H1 (cell line): ENCODE measurements around the gene SS18. TPM values are rescaled to one million over a fixed set of nuclear protein-coding genes. Genes with fewer than 3 reads are reported as not detected.

ENCODE experiments used
- CTCF ChIA-PET: fragments of 300-600 bp; sonication (Branson Sonifier 250); formaldehyde crosslinking; loops from one replicate; lab custom pipeline; 2021; ENCODE audit not compliant: partially characterized antibody; lab: Charles Lee
- POLR2A ChIA-PET: fragments of 300-600 bp; sonication (Branson Sonifier 250); formaldehyde crosslinking; loops from one replicate; lab custom pipeline; 2021; ENCODE audit warnings: inconsistent platforms; ENCODE audit not compliant: partially characterized antibody; lab: Charles Lee
- DNase-seq, 2 experiments: peaks; one replicate each; pipeline versions ENCODE4 v3.0.0 to v3.0.0-alpha.2; 2010 to 2022; ENCODE audit warnings: low spot score in 2 of 2, low read depth in 1 of 2, mixed read lengths in 1 of 2
- FAIRE-seq: peaks from 2 replicates; lab custom pipeline; 2011; peaks lifted over from hg19 to GRCh38; lab: Jason Lieb, UNC
- H2AFZ ChIP-seq: 2 replicates; pipeline ENCODE4 v1.8.1; 2012; ENCODE audit warnings: low read length, inconsistent platforms
- H2AK5ac ChIP-seq: 2 replicates; pipeline ENCODE4 v1.6.1; 2013; ENCODE audit warnings: low read depth, low read length
- H2BK120ac ChIP-seq: replicated peaks from 2 replicates; pipeline ENCODE3; 2013; ENCODE audit warnings: low read depth, low read length, inconsistent platforms
- H2BK12ac ChIP-seq: 2 replicates; pipeline ENCODE4 v1.6.1; 2013; ENCODE audit warnings: low read depth, low read length
- H2BK15ac ChIP-seq: 2 replicates; pipeline ENCODE4 v1.6.1; 2013; ENCODE audit warnings: low read length
- H2BK20ac ChIP-seq: 2 replicates; pipeline ENCODE4 v1.6.1; 2013; ENCODE audit warnings: low read length
- H2BK5ac ChIP-seq: 2 replicates; pipeline ENCODE4 v1.6.1; 2013; ENCODE audit warnings: low read depth, low read length
- H3K14ac ChIP-seq: 2 replicates; pipeline ENCODE4 v1.6.1; 2013; ENCODE audit warnings: inconsistent platforms; ENCODE audit not compliant: insufficient read length
- H3K18ac ChIP-seq: 2 replicates; pipeline ENCODE4 v1.6.1; 2013; ENCODE audit warnings: low read length; ENCODE audit errors: extremely low read depth
- H3K23ac ChIP-seq: 2 replicates; pipeline ENCODE4 v1.6.1; 2013; ENCODE audit warnings: inconsistent platforms; ENCODE audit not compliant: insufficient read length
- H3K23me2 ChIP-seq: 2 replicates; pipeline ENCODE4 v1.6.1; 2013; ENCODE audit warnings: low read depth, low read length
- H3K27ac ChIP-seq: 2 replicates; pipeline ENCODE4 v1.6.1; 2011; ENCODE audit warnings: low read depth, low read length, inconsistent platforms
- H3K27me3 ChIP-seq, 4 experiments: replicated peaks in 1 of 4; 1 replicate in 1 of 4; 2 replicates in 3 of 4; pipeline versions ENCODE4 v1.6.1 to v1.8.1; 2011 to 2013; ENCODE audit warnings: low read length in 3 of 4, mild to moderate bottlenecking in 3 of 4, inconsistent platforms in 2 of 4, mixed read lengths in 2 of 4, moderate library complexity in 1 of 4; ENCODE audit not compliant: control insufficient read depth in 3 of 4, insufficient read depth in 3 of 4; ENCODE audit errors: extremely low read depth in 1 of 4
- H3K36me3 ChIP-seq, 4 experiments: 2 replicates each; pipeline versions ENCODE4 v1.6.1 to v1.8.1; 2011 to 2013; ENCODE audit warnings: mild to moderate bottlenecking in 4 of 4, low read length in 3 of 4, moderate library complexity in 2 of 4, control low read depth in 1 of 4, inconsistent platforms in 1 of 4; ENCODE audit not compliant: insufficient read depth in 4 of 4, control insufficient read depth in 2 of 4
- H3K4ac ChIP-seq: replicated peaks from 2 replicates; pipeline ENCODE3; 2013; ENCODE audit warnings: low read length, low read depth, mixed read lengths, inconsistent platforms; ENCODE audit not compliant: insufficient read length
- H3K4me1 ChIP-seq, 4 experiments: replicated peaks in 1 of 4; 1 replicate in 1 of 4; 2 replicates in 3 of 4; pipeline versions ENCODE4 v1.6.1 to v1.8.1; 2011 to 2013; ENCODE audit warnings: low read length in 3 of 4, inconsistent platforms in 2 of 4, mixed read lengths in 1 of 4; ENCODE audit not compliant: insufficient read depth in 4 of 4, control insufficient read depth in 3 of 4
- H3K4me2 ChIP-seq, 2 experiments: 2 replicates each; pipeline versions ENCODE4 v1.6.1 to v1.8.1; 2011 to 2013; ENCODE audit warnings: low read depth in 2 of 2, low read length in 2 of 2, control low read depth in 1 of 2, inconsistent platforms in 1 of 2, mild to moderate bottlenecking in 1 of 2; ENCODE audit not compliant: insufficient read depth in 1 of 2
- H3K4me3 ChIP-seq, 4 experiments: fragments of 200-600, 300-600 bp in 1 of 4; sonication (generic), shearing (Covaris generic), sonication (Bioruptor Twin) in 1 of 4; 2 replicates each; pipeline versions ENCODE4 v1.5.1 to v1.8.1; 2011 to 2016; ENCODE audit warnings: low read length in 4 of 4, low read depth in 3 of 4, control low read depth in 2 of 4, inconsistent platforms in 2 of 4, mild to moderate bottlenecking in 2 of 4, mixed read lengths in 1 of 4, moderate library complexity in 1 of 4; ENCODE audit not compliant: insufficient read depth in 2 of 4; ENCODE audit errors: extremely low read depth in 1 of 4
- H3K56ac ChIP-seq: replicated peaks from 2 replicates; pipeline ENCODE3; 2013; ENCODE audit warnings: low read depth, mild to moderate bottlenecking, mixed read lengths, low read length, inconsistent platforms; ENCODE audit not compliant: insufficient read length
- H3K79me1 ChIP-seq: 2 replicates; pipeline ENCODE4 v1.6.1; 2013; ENCODE audit warnings: low read depth, low read length, control low read depth
- H3K79me2 ChIP-seq, 2 experiments: 2 replicates each; pipeline versions ENCODE4 v1.6.1 to v1.8.1; 2012 to 2013; ENCODE audit warnings: low read length in 2 of 2, mild to moderate bottlenecking in 2 of 2, inconsistent platforms in 1 of 2; ENCODE audit not compliant: insufficient read depth in 2 of 2, control insufficient read depth in 1 of 2
- H3K9ac ChIP-seq, 4 experiments: replicated peaks in 1 of 4; 1 replicate in 1 of 4; 2 replicates in 3 of 4; pipeline versions ENCODE4 v1.6.1 to v1.8.1; 2011 to 2013; ENCODE audit warnings: low read depth in 3 of 4, low read length in 3 of 4, control low read depth in 2 of 4, mild to moderate bottlenecking in 2 of 4, moderate library complexity in 2 of 4, inconsistent platforms in 1 of 4; ENCODE audit errors: extremely low read depth in 1 of 4
- H3K9me3 ChIP-seq, 2 experiments: 2 replicates each; pipeline versions ENCODE4 v1.6.1 to v1.8.1; 2012 to 2013; ENCODE audit warnings: mild to moderate bottlenecking in 2 of 2, moderate library complexity in 2 of 2, control low read depth in 1 of 2, inconsistent platforms in 1 of 2, low read depth in 1 of 2, low read length in 1 of 2, mixed read lengths in 1 of 2; ENCODE audit not compliant: insufficient read depth in 2 of 2
- H4K20me1 ChIP-seq, 2 experiments: replicated peaks in 1 of 2; 2 replicates each; pipeline versions ENCODE3 to v1.8.1; 2011 to 2013; ENCODE audit warnings: inconsistent platforms in 2 of 2, low read length in 2 of 2, mild to moderate bottlenecking in 1 of 2; ENCODE audit not compliant: insufficient read depth in 2 of 2, control insufficient read depth in 1 of 2
- H4K5ac ChIP-seq: 2 replicates; pipeline ENCODE4 v1.6.1; 2013; ENCODE audit warnings: low read length, low read depth, mixed read lengths, inconsistent platforms; ENCODE audit not compliant: insufficient read length
- H4K8ac ChIP-seq: 2 replicates; pipeline ENCODE4 v1.8.0; 2013; ENCODE audit warnings: mild to moderate bottlenecking, moderate library complexity, low read length, inconsistent platforms; ENCODE audit not compliant: insufficient read depth; ENCODE audit errors: extremely low read depth
- H4K91ac ChIP-seq: replicated peaks from 2 replicates; pipeline ENCODE3; 2013; ENCODE audit warnings: low read length, mixed read lengths, inconsistent platforms; ENCODE audit not compliant: insufficient read length
- ASH2L ChIP-seq: fragments of 200-600, 300-600 bp; sonication (generic); IDR thresholded peaks from one replicate; pipeline ENCODE4 v1.7.1; 2017; ENCODE audit warnings: low read length
- GABPA ChIP-seq: IDR thresholded peaks from 2 replicates; pipeline ENCODE4 v1.6.1; 2011; ENCODE audit warnings: mild to moderate bottlenecking, low read length, moderate library complexity, borderline replicate concordance; ENCODE audit not compliant: insufficient read depth
- HDAC2 ChIP-seq, 2 experiments: fragments of 300-600 bp in 1 of 2; sonication (generic) in 1 of 2; IDR thresholded peaks; 2 replicates each; pipeline ENCODE4 v1.6.1; 2011 to 2012; ENCODE audit warnings: low read depth in 2 of 2, low read length in 2 of 2, mild to moderate bottlenecking in 2 of 2, moderate library complexity in 2 of 2, borderline replicate concordance in 1 of 2, inconsistent platforms in 1 of 2
- HDAC6 ChIP-seq: IDR thresholded peaks from one replicate; pipeline ENCODE4 v1.7.1; 2012; ENCODE audit warnings: low read depth, mild to moderate bottlenecking, inconsistent platforms, low read length, moderate library complexity
- NRF1 ChIP-seq: IDR thresholded peaks from 2 replicates; pipeline ENCODE4 v1.6.1; 2011; ENCODE audit warnings: mild to moderate bottlenecking, low read depth, low read length, improper control_type of control experiment
- RAD21 ChIP-seq, 2 experiments: IDR thresholded peaks in 1 of 2; conservative IDR thresholded peaks in 1 of 2; 2 replicates each; pipeline ENCODE4 v1.6.1; 2011; ENCODE audit warnings: low read depth in 2 of 2, low read length in 2 of 2, improper control_type of control experiment in 1 of 2, inconsistent platforms in 1 of 2, mild to moderate bottlenecking in 1 of 2, moderate library complexity in 1 of 2
- RFX5 ChIP-seq: IDR thresholded peaks from 2 replicates; pipeline ENCODE4 v1.6.1; 2011; ENCODE audit warnings: low read depth, low read length, improper control_type of control experiment, borderline replicate concordance
- TCF12 ChIP-seq: IDR thresholded peaks from 2 replicates; pipeline ENCODE4 v1.6.1; 2011; ENCODE audit warnings: low read depth, mild to moderate bottlenecking, low read length
- USF2 ChIP-seq: IDR thresholded peaks from 2 replicates; pipeline ENCODE4 v1.6.1; 2011; ENCODE audit warnings: low read length, improper control_type of control experiment
- WGBS, 2 experiments: shearing (Covaris generic) in 1 of 2; methylation state at CpG; one replicate each; pipeline versions ENCODE4 v1.1.6 to v1.1.7; 2013 to 2015; ENCODE audit warnings: low lambda C conversion rate in 2 of 2, mixed read lengths in 2 of 2, inconsistent platforms in 1 of 2, low coverage in 1 of 2, missing lambda C conversion rate in 1 of 2; ENCODE audit not compliant: insufficient replicate concordance in 2 of 2, insufficient coverage in 1 of 2, insufficient read length in 1 of 2; ENCODE audit errors: extremely low coverage in 1 of 2, missing lambda C conversion rate in 1 of 2; 5-methylcytosine and 5-hydroxymethylcytosine counted together
- polyA plus RNA-seq, 7 experiments: library from polyadenylated mRNA; depleted of rRNA in 3 of 7; stranded (reverse) in 5 of 7; unstranded in 2 of 7; fragments of >200 nt in 5 of 7; fragments of 200-250 nt in 2 of 7; gene quantifications; 1 replicate in 5 of 7; 2 replicates in 1 of 7; 4 replicates in 1 of 7; pipeline versions ENCODE4 v1.2.1 to v1.2.3, GENCODE V29; 2011 to 2013; ENCODE audit warnings: missing spikeins in 2 of 7, mixed read lengths in 2 of 7
- total RNA-seq: library from RNA; stranded (reverse); fragmentation: NEBNext Ultra II Directional; extraction: Animal tissue kit (Norgen Biotek cat#: 25700); gene quantifications from 2 replicates; pipeline ENCODE4 v1.2.1, GENCODE V29; 2021
- TF ChIP-seq, protein P1 (sequence below): IDR thresholded peaks from 2 replicates; pipeline ENCODE4 v1.6.1; 2011; ENCODE audit warnings: low read depth, mild to moderate bottlenecking, low read length; ENCODE audit not compliant: insufficient read depth

Gene SS18
- total and polyA plus RNA-seq, 2 of the 8 experiments (the other 6 are each of a cell fraction or from before 2014, with no cell fraction given), result 83.5 to 106 TPM

GRCh38 chr18:26005950-26006349 is 84.5 kb downstream of the SS18 start:
- Histone ChIP-seq H3K14ac (no peak overlapping the region), H4K91ac (no peak overlapping the region), H3K4me1 (no peaks in the 10 kb centered on the region), H3K27me3 (no peaks in the 10 kb centered on the region), H3K9ac (no peak overlapping the region), H3K23ac (no peak overlapping the region), H3K79me2 (no peaks in the 10 kb centered on the region), H3K27ac (no peak overlapping the region), H3K4me3 (no peak overlapping the region), H3K18ac (no peak overlapping the region), H4K8ac (no peak overlapping the region), H4K5ac (no peak overlapping the region), H3K79me1 (no peaks in the 10 kb centered on the region), H3K36me3 (no peaks in the 10 kb centered on the region), H3K9me3 (no peaks in the 10 kb centered on the region), H2AFZ (no peak overlapping the region), H2BK5ac (no peak overlapping the region), H3K4ac (no peak overlapping the region), H3K4me2 (no peak overlapping the region), H2BK12ac (no peak overlapping the region), H2BK120ac (no peak overlapping the region), H2AK5ac (no peak overlapping the region), H4K20me1 (no peaks in the 10 kb centered on the region), H3K23me2 (no peaks in the 10 kb centered on the region), H2BK20ac (no peak overlapping the region), H3K56ac (no peak overlapping the region), H2BK15ac (no peak overlapping the region)
- 90% methylated on average over 1 of the region's 1 CpG; no CpG with 5 or more reads in 1 of the 2 experiments for WGBS, 2 experiments
- ChIA-PET CTCF (interaction anchor here (3.0 kb wide), 1 partner anchor 31 kb away, joined by 7 read pairs; no protein-coding TSS in a partner anchor), POLR2A (no interaction called here)
- TF ChIP-seq HDAC2 (IDR thresholded peaks at IDR 0.05; ENCODE audit: borderline replicate concordance in 1 of 2, low read depth in 2 of 2, low read length in 2 of 2) (no peak), GABPA (no peak), NRF1 (no peak), RFX5 (no peak), RAD21 (IDR thresholded peaks at IDR 0.05 in 1 of 2, conservative IDR thresholded peaks at IDR 0.05 in 1 of 2; ENCODE audit: low read depth in 2 of 2, low read length in 2 of 2) (no peak), TCF12 (no peak), USF2 (no peak), ASH2L (no peak), HDAC6 (no peak)
- TF ChIP-seq, protein P1, sequence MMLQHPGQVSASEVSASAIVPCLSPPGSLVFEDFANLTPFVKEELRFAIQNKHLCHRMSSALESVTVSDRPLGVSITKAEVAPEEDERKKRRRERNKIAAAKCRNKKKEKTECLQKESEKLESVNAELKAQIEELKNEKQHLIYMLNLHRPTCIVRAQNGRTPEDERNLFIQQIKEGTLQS, result no peak
- FAIRE-seq (no peak), DNase-seq (no peak)
